Esophagus squamous epithelium (tissue), 5 donors: ENCODE results near the gene RALA. TPM values are rescaled to one million over a fixed set of nuclear protein-coding genes. Genes with fewer than 3 reads are reported as not detected.

Experiments used
- DNase-seq: peaks from one replicate; lab custom pipeline; 2025; lab: John Stamatoyannopoulos, UW
- H3K27ac ChIP-seq, 4 donors: fragments of 200-600 bp; sonication (generic); one replicate each; pipeline ENCODE4 v1.5.1; 2016 to 2019; ENCODE audit warnings: mild to moderate bottlenecking in 1 of 4
- H3K27me3 ChIP-seq, 4 donors: fragments of 200-600 bp; sonication (generic); 1 replicate in 3 of 4; 2 replicates in 1 of 4; pipeline versions ENCODE4 v1.5.1 to v1.6.0; 2017 to 2021; ENCODE audit warnings: antibody characterized with exemption in 1 of 4
- H3K36me3 ChIP-seq, 3 donors: fragments of 200-600 bp; sonication (generic); one replicate each; pipeline ENCODE4 v1.5.1; 2016 to 2019
- H3K4me1 ChIP-seq, 3 donors: fragments of 200-600 bp; sonication (generic); one replicate each; pipeline ENCODE4 v1.5.1; 2017 to 2019
- H3K4me3 ChIP-seq, 4 donors: fragments of 200-600 bp; sonication (generic); 1 replicate in 3 of 4; 2 replicates in 1 of 4; pipeline ENCODE4 v1.5.1; 2016 to 2019; ENCODE audit warnings: mild to moderate bottlenecking in 2 of 4, moderate library complexity in 1 of 4
- H3K9me3 ChIP-seq, 3 donors: fragments of 200-600 bp; sonication (generic); one replicate each; pipeline ENCODE4 v1.5.1; 2016 to 2019
- POLR2A ChIP-seq, 4 donors: fragments of 450-650 bp; IDR thresholded peaks; one replicate each; pipeline ENCODE4 v1.6.1; 2017; ENCODE audit warnings: antibody characterized with exemption in 4 of 4, mild to moderate bottlenecking in 4 of 4, moderate library complexity in 3 of 4
- WGBS, 2 donors: methylation state at CpG; one replicate each; pipeline ENCODE4 v1.1.5; 2018; 5-methylcytosine and 5-hydroxymethylcytosine counted together
- intact Hi-C: fragments of 100-400 bp; cut with DNase I; formaldehyde crosslinking; loops from one replicate; pipeline ENCODE4 v1.15.0; 2022
- total RNA-seq, 4 donors: library from RNA; depleted of rRNA; stranded (reverse); fragments of >200 nt; gene quantifications; one replicate each; pipeline ENCODE4 v1.1.0, GENCODE V29; 2016
- TF ChIP-seq, protein P1 (sequence below), 6 experiments: fragments of 450-650 bp in 4 of 6; fragments of 200-600 bp in 2 of 6; sonication (generic) in 2 of 6; IDR thresholded peaks; one replicate each; pipeline ENCODE4 v1.5.1; 2016 to 2019; ENCODE audit warnings: antibody characterized with exemption in 6 of 6, mild to moderate bottlenecking in 4 of 6, moderate library complexity in 4 of 6
- donor health status: DM: yes; HTN: yes; CAD: no.

RALA gene
- total RNA-seq, 4 donors from 2014 or later: 32.8 to 49.6 (median 39.9) TPM

DNA sequence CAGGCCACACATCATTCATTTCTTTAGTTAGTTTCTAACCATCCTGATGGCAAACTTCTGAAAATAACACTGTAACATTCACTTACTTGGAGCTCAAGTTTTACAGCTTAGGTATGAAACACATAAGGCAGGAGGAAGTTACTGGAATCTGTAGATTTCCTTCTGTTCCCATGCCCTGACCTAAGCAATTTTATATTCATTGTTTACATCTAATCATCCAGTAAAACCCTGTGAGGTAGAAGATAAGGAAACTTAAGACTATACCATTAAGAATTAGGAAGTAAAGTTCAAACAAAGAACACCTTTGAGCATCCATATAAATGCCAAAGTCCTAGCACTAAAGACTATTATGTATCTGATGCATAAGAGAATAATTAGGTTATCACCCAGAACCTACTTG, 19.5 kb downstream of the RALA start:
- no peak overlapping the region for H3K27ac ChIP-seq
- TF ChIP-seq, protein P1, sequence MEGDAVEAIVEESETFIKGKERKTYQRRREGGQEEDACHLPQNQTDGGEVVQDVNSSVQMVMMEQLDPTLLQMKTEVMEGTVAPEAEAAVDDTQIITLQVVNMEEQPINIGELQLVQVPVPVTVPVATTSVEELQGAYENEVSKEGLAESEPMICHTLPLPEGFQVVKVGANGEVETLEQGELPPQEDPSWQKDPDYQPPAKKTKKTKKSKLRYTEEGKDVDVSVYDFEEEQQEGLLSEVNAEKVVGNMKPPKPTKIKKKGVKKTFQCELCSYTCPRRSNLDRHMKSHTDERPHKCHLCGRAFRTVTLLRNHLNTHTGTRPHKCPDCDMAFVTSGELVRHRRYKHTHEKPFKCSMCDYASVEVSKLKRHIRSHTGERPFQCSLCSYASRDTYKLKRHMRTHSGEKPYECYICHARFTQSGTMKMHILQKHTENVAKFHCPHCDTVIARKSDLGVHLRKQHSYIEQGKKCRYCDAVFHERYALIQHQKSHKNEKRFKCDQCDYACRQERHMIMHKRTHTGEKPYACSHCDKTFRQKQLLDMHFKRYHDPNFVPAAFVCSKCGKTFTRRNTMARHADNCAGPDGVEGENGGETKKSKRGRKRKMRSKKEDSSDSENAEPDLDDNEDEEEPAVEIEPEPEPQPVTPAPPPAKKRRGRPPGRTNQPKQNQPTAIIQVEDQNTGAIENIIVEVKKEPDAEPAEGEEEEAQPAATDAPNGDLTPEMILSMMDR (IDR thresholded peaks at IDR 0.05): no peak
- no peak for TF ChIP-seq POLR2A (IDR thresholded peaks at IDR 0.05)
- no peak for DNase-seq
- H3K27me3 ChIP-seq: no peaks in the 10 kb centered on the region
- H3K4me1 ChIP-seq: peaks cover 4 to 41% (median 5%) of the 10 kb centered on the region in 3 donors
- H3K36me3 ChIP-seq: no peaks in the 10 kb centered on the region
- no peaks in the 10 kb centered on the region for H3K9me3 ChIP-seq
- H3K4me3 ChIP-seq: no peak overlapping the region
- intact Hi-C loops: no loop called here

DNA sequence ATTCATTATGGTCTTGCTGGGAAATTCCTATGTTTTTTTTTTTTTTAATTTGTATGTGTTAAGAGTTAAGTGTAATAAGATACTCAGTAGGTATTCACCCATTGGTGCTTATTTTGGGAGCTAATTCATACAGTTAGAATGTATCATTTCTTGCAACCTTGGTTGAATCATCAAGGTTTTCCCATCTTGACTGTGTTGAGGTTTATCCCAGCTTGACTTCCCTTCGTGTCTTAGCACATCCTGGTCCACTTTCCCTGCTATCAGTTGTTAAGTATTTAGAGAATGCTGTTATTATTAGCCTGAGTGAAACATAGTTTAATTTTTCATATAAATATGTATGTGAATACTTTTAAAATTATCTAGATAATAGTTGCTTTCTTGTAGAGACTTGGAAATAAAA, 20.8 kb downstream of the RALA start:
- WGBS, 2 donors: 35 to 41% methylated on average over 1 of the region's 1 CpG
- Histone ChIP-seq H3K27ac (no peak overlapping the region), H3K4me1 (peaks cover 4 to 51% (median 5%) of the 10 kb centered on the region in 3 donors), H3K9me3 (no peaks in the 10 kb centered on the region), H3K36me3 (no peaks in the 10 kb centered on the region), H3K4me3 (no peak overlapping the region), H3K27me3 (no peaks in the 10 kb centered on the region)
- intact Hi-C loops: no loop called here
- TF ChIP-seq POLR2A (IDR thresholded peaks at IDR 0.05): no peak
- TF ChIP-seq, protein P1 (IDR thresholded peaks at IDR 0.05): no peak
- no peak for DNase-seq

DNA sequence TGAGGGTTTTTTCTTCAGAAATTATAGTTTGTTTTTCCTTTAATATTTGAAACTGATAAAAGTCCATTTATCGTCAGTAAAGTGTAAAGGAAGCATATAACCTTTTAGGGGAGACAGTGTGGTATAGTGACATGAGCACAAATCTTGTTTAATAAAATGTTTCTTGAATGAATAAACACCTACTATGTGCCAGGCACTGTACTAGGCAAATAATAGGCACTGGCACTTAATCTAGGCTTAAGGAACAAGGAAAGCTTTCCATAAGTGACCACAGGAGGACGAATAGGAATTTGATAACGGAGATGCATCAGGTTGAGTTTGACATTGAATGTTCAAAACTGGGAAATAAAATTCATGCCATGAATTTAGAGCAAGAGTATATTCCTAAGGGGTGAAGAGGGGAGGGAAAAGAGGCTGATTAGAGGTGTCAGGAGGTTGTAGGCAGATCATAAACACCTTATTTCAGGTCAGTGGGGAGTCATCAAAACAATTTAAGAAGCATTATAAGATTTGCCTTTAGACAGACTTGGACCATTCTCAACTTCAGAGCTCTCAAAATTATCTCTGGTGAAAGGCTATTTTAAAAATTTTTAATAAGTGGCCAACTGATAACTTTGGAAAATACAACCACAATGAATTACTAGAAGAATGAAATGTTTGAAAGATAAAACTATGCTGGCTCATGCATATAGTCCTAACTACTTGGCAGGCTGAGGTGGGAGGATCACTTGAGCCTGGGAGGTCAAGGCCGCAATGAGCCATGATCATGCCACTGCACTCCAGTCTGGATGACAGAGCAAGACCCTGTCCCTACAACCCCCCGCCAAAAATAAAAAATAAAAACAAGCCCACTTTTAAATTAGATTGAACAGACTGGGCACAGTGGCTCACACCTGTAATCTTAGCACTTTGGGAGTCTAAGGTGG, 22.4 kb downstream of the RALA start:
- TF ChIP-seq POLR2A (IDR thresholded peaks at IDR 0.05): no peak
- TF ChIP-seq, protein P1 (IDR thresholded peaks at IDR 0.05): no peak

DNA sequence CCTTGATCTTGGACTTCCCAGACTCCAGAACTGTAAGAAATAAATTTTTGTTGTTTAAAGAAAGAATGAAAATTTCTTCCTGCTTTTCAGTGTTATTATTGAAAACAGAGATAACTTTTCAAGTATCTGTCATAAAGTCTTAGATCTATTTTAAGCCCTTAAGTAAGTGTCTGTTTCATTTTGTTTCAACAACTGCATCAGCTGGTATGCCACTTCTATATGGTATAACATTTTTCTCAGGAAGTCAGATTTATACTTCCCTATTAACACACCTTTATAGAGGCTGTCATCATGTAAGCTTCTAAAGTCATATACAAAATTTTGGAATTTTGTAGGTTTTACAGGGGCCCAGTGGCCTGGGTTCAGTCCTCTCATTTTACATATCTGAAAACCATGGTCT, 24.4 kb downstream of the RALA start:
- H3K27me3 ChIP-seq: no peaks in the 10 kb centered on the region
- no peak for TF ChIP-seq POLR2A (IDR thresholded peaks at IDR 0.05)
- TF ChIP-seq, protein P1 (IDR thresholded peaks at IDR 0.05): no peak
- H3K36me3 ChIP-seq: no peaks in the 10 kb centered on the region
- no peak for DNase-seq
- no peaks in the 10 kb centered on the region for H3K9me3 ChIP-seq
- intact Hi-C loops: no loop called here
- H3K27ac ChIP-seq: no peak overlapping the region
- H3K4me3 ChIP-seq: no peak overlapping the region
- peaks cover 9 to 58% (median 13%) of the 10 kb centered on the region in 3 donors for H3K4me1 ChIP-seq

More for the DNA sequence above, 22.4 kb downstream of the RALA start:
- H3K9me3 ChIP-seq: no peaks in the 10 kb centered on the region
- intact Hi-C loops: no loop called here
- 82 to 90% methylated on average over 5 of the region's 5 CpGs for WGBS, 2 donors
- no peak overlapping the region for H3K27ac ChIP-seq
- H3K4me1 ChIP-seq: peaks cover 9 to 52% (median 11%) of the 10 kb centered on the region in 3 donors
- H3K4me3 ChIP-seq: no peak overlapping the region
- no peak for DNase-seq
- H3K36me3 ChIP-seq: no peaks in the 10 kb centered on the region
- no peaks in the 10 kb centered on the region for H3K27me3 ChIP-seq

DNA sequence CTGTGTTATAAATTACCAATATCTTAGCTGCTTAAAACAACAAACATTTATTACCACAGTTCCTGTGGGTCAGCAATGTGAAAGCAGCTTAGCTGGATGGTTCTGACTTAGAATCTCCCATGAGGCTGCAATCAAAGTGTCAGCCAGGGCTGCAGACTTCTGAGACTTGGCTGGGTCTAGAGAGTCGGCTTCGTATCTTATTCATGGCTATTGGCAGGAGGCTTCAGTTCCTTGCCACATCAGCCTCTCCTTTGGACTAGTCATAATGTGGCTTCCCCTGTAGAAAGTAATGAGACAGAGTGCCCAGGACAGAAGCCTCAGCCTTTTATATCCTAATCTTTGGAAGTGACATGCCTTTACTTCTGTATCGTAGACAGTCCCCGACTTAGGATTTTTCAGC, 27.3 kb downstream of the RALA start:
- peaks cover 0 to 8% (median 0%) of the 10 kb centered on the region in 3 donors for H3K9me3 ChIP-seq
- DNase-seq: no peak
- intact Hi-C loops: no loop called here
- no peaks in the 10 kb centered on the region for H3K27me3 ChIP-seq
- H3K4me3 ChIP-seq: no peak overlapping the region
- peaks cover 9 to 51% (median 13%) of the 10 kb centered on the region in 3 donors for H3K4me1 ChIP-seq
- H3K36me3 ChIP-seq: peaks cover 0 to 8% (median 6%) of the 10 kb centered on the region in 3 donors
- WGBS, 2 donors: 61 to 71% methylated on average over 4 of the region's 4 CpGs
- peak overlapping the region in 2 of 4 donors; percentile 7 to 63 for H3K27ac ChIP-seq
- TF ChIP-seq POLR2A (IDR thresholded peaks at IDR 0.05): no peak
- TF ChIP-seq, protein P1 (IDR thresholded peaks at IDR 0.05): no peak
